PC-9 (cell line): ENCODE data around the gene GABARAP.

Source experiments
- CTCF ChIP-seq: fragments of 200-600 bp; sonication (generic); conservative IDR thresholded peaks from 2 replicates; pipeline ENCODE4 v1.6.1; 2017; ENCODE audit warnings: mixed run types, antibody characterized with exemption, mild to moderate bottlenecking, moderate library complexity
- EZH2 ChIP-seq: fragments of 200-600 bp; sonication (generic); IDR thresholded peaks from 2 replicates; pipeline ENCODE4 v1.8.0; 2017; ENCODE audit warnings: antibody characterized with exemption, low read depth

DNA sequence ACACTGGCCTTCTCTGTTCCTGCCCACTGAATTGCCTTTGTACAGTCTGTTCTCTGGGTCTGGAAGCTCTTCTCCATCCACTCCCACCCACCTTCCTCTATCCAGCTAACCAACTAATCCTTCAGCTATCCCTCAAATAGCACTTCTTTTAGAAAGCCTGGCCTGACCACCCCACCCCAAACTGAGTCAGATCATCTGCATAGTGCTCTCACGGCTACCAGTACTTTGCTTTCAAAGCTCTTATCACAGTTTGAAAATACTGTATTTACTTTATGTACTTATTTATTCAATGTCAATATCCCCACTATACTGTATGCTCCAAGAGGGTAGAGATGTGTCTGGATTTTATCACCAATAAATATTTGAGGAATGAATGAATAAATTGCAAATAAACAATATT, 24.5 kb upstream of the GABARAP start:
- TF ChIP-seq CTCF, result no peak
- no peak for TF ChIP-seq EZH2
